Measurements from ENCODE around the gene FRMD3.

FRMD3 gene

DNA sequence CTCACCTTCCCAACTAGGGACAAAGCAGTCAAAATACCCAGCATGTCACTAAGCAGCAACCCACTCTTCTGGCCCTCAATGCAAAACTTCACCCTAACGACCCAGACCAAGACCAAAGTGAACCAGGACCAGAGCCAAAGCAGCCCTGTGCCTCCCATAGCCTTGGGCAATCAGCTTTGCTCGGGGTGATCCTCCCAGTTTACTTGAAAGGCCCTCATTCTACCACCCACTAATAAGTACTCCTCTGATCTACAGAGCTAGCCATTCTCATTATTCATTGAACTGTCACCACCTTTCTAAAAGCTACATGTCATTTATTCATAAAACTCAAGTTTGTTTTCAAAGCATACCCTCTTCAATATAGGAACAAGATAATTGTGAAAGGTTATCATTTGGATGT is 221.0 kb downstream of the FRMD3 start:
- no CpG with 5 or more reads among the region's 2 CpGs for WGBS, 2 donors (ENCODE audit: extremely low coverage in 2 of 2, insufficient read length in 2 of 2, insufficient replicate concordance in 1 of 2)
- H3K27me3 ChIP-seq (ENCODE audit: control insufficient read depth in 3 of 3, insufficient read depth in 3 of 3, low read depth in 1 of 3, low read length in 3 of 3): no peaks in the 10 kb centered on the region
- H3K27ac ChIP-seq (replicated peaks; ENCODE audit: low read length): no peak overlapping the region
- peaks cover 0 to 3% of the 10 kb centered on the region in 2 donors for H3K36me3 ChIP-seq (replicated peaks in 1 of 2; ENCODE audit: control insufficient read depth in 2 of 2, insufficient read depth in 2 of 2, low read length in 2 of 2)
- H3K79me1 ChIP-seq (ENCODE audit: low read depth, low read length): no peaks in the 10 kb centered on the region
- no peak overlapping the region for H4K91ac ChIP-seq (ENCODE audit: low read depth, low read length, poor library complexity)
- H2BK120ac ChIP-seq (ENCODE audit: low read depth, low read length): no peak overlapping the region
- H2AK5ac ChIP-seq (ENCODE audit: low read depth, low read length): no peak overlapping the region
- H3K4me1 ChIP-seq (ENCODE audit: control insufficient read depth in 2 of 2, insufficient read depth in 1 of 2, low read depth in 1 of 2, low read length in 2 of 2): no peaks in the 10 kb centered on the region
- H2BK12ac ChIP-seq (ENCODE audit: low read length): no peak overlapping the region
- H3K9ac ChIP-seq (ENCODE audit: low read depth, low read length, poor library complexity): no peak overlapping the region
- H2BK5ac ChIP-seq (ENCODE audit: low read length): no peak overlapping the region
- no peaks in the 10 kb centered on the region for H3K9me3 ChIP-seq (replicated peaks in 1 of 2; ENCODE audit: control insufficient read depth in 2 of 2, insufficient read depth in 1 of 2, low read depth in 1 of 2, low read length in 2 of 2)
- H3K18ac ChIP-seq (ENCODE audit: low read length): no peak overlapping the region
- H3K23ac ChIP-seq (ENCODE audit: low read depth, low read length, poor library complexity): no peak overlapping the region
- no peak for DNase-seq (ENCODE audit: low spot score)
- no peak overlapping the region for H3K4me3 ChIP-seq (ENCODE audit: low read length in 2 of 2)
- no peak overlapping the region for H3K4ac ChIP-seq (ENCODE audit: low read length)
- no peak overlapping the region for H2AFZ ChIP-seq (ENCODE audit: low read length)
- no peak overlapping the region for H4K8ac ChIP-seq (ENCODE audit: low read depth, low read length)
- H3K4me2 ChIP-seq (ENCODE audit: insufficient read depth, low read length, poor library complexity, severe bottlenecking): no peak overlapping the region
- no peak overlapping the region for H2BK15ac ChIP-seq (ENCODE audit: low read length)
- H3K14ac ChIP-seq (ENCODE audit: low read length): no peak overlapping the region

DNA sequence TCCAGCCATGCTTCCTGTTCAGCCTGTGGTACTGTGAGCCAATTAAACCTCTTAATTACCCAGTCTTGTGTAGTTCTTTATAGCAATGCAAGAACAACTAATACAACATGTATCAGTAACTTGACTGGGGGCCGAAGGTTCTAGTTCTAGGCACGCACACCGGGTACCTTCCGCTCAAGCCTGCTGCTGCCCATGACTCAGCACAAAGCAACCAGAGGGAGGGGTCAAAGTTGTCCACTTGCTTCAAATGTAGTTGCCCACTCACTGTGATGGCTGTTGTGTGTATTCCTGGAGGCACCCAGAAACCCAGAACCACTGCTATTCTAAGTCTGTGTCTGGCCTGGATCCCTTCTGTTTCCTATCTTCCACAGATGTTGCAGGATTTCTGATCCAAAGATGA is 222.6 kb downstream of the FRMD3 start:
- Histone ChIP-seq H3K9ac (ENCODE audit: low read depth, low read length, poor library complexity) (no peak overlapping the region), H2BK15ac (ENCODE audit: low read length) (no peak overlapping the region), H3K27ac (replicated peaks; ENCODE audit: low read length) (no peak overlapping the region), H4K91ac (ENCODE audit: low read depth, low read length, poor library complexity) (no peak overlapping the region), H3K36me3 (replicated peaks in 1 of 2; ENCODE audit: control insufficient read depth in 2 of 2, insufficient read depth in 2 of 2, low read length in 2 of 2) (peaks cover 0 to 3% of the 10 kb centered on the region in 2 donors), H3K18ac (ENCODE audit: low read length) (peak overlapping the region; percentile 11), H3K27me3 (ENCODE audit: control insufficient read depth in 3 of 3, insufficient read depth in 3 of 3, low read depth in 1 of 3, low read length in 3 of 3) (no peaks in the 10 kb centered on the region), H3K4ac (ENCODE audit: low read length) (no peak overlapping the region), H3K79me1 (ENCODE audit: low read depth, low read length) (no peaks in the 10 kb centered on the region), H3K23ac (ENCODE audit: low read depth, low read length, poor library complexity) (no peak overlapping the region), H2BK12ac (ENCODE audit: low read length) (no peak overlapping the region), H4K8ac (ENCODE audit: low read depth, low read length) (no peak overlapping the region), H2AK5ac (ENCODE audit: low read depth, low read length) (no peak overlapping the region), H3K4me3 (ENCODE audit: low read length in 2 of 2) (no peak overlapping the region), H2BK5ac (ENCODE audit: low read length) (no peak overlapping the region), H3K14ac (ENCODE audit: low read length) (no peak overlapping the region), H3K9me3 (replicated peaks in 1 of 2; ENCODE audit: control insufficient read depth in 2 of 2, insufficient read depth in 1 of 2, low read depth in 1 of 2, low read length in 2 of 2) (no peaks in the 10 kb centered on the region), H2AFZ (ENCODE audit: low read length) (no peak overlapping the region), H3K4me1 (ENCODE audit: control insufficient read depth in 2 of 2, insufficient read depth in 1 of 2, low read depth in 1 of 2, low read length in 2 of 2) (no peaks in the 10 kb centered on the region), H3K4me2 (ENCODE audit: insufficient read depth, low read length, poor library complexity, severe bottlenecking) (no peak overlapping the region), H2BK120ac (ENCODE audit: low read depth, low read length) (no peak overlapping the region)
- no peak for DNase-seq (ENCODE audit: low spot score)
- WGBS, 2 donors (ENCODE audit: extremely low coverage in 2 of 2, insufficient read length in 2 of 2, insufficient replicate concordance in 1 of 2): no CpG with 5 or more reads among the region's 4 CpGs

DNA sequence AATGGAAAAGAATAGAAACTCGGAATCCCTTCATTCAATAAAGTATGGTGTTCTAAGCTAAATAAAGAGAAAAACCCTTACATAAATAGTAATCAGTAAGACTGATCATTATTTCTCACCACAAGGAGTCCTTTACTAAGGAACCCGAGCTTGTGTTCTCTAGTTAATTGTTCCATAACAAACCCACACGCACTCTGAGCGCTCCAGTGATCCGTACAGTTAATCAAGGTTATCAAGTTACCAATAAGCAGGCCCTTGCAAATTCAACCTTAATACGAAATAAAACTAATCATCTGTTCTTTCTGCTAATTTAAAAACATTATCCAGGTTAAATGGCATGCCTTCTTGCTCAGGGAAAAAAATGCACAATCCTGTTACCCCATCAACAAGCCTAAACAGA is 224.4 kb downstream of the FRMD3 start:
- Histone ChIP-seq H4K91ac (ENCODE audit: low read depth, low read length, poor library complexity) (no peak overlapping the region), H2BK12ac (ENCODE audit: low read length) (no peak overlapping the region), H3K36me3 (replicated peaks in 1 of 2; ENCODE audit: control insufficient read depth in 2 of 2, insufficient read depth in 2 of 2, low read length in 2 of 2) (peaks cover 0 to 3% of the 10 kb centered on the region in 2 donors), H3K14ac (ENCODE audit: low read length) (no peak overlapping the region), H3K27me3 (ENCODE audit: control insufficient read depth in 3 of 3, insufficient read depth in 3 of 3, low read depth in 1 of 3, low read length in 3 of 3) (no peaks in the 10 kb centered on the region), H2AK5ac (ENCODE audit: low read depth, low read length) (no peak overlapping the region), H3K4me3 (ENCODE audit: low read length in 2 of 2) (no peak overlapping the region), H3K9ac (ENCODE audit: low read depth, low read length, poor library complexity) (no peak overlapping the region), H3K18ac (ENCODE audit: low read length) (no peak overlapping the region), H3K79me1 (ENCODE audit: low read depth, low read length) (no peaks in the 10 kb centered on the region), H3K4ac (ENCODE audit: low read length) (no peak overlapping the region), H3K23ac (ENCODE audit: low read depth, low read length, poor library complexity) (no peak overlapping the region), H3K9me3 (replicated peaks in 1 of 2; ENCODE audit: control insufficient read depth in 2 of 2, insufficient read depth in 1 of 2, low read depth in 1 of 2, low read length in 2 of 2) (no peaks in the 10 kb centered on the region), H3K4me2 (ENCODE audit: insufficient read depth, low read length, poor library complexity, severe bottlenecking) (no peak overlapping the region), H2BK5ac (ENCODE audit: low read length) (no peak overlapping the region), H2BK120ac (ENCODE audit: low read depth, low read length) (no peak overlapping the region), H2AFZ (ENCODE audit: low read length) (no peak overlapping the region), H3K27ac (replicated peaks; ENCODE audit: low read length) (no peak overlapping the region), H2BK15ac (ENCODE audit: low read length) (no peak overlapping the region), H4K8ac (ENCODE audit: low read depth, low read length) (no peak overlapping the region), H3K4me1 (ENCODE audit: control insufficient read depth in 2 of 2, insufficient read depth in 1 of 2, low read depth in 1 of 2, low read length in 2 of 2) (no peaks in the 10 kb centered on the region)
- WGBS, 2 donors (ENCODE audit: extremely low coverage in 2 of 2, insufficient read length in 2 of 2, insufficient replicate concordance in 1 of 2): no CpG with 5 or more reads among the region's 6 CpGs
- DNase-seq (ENCODE audit: low spot score): no peak

DNA sequence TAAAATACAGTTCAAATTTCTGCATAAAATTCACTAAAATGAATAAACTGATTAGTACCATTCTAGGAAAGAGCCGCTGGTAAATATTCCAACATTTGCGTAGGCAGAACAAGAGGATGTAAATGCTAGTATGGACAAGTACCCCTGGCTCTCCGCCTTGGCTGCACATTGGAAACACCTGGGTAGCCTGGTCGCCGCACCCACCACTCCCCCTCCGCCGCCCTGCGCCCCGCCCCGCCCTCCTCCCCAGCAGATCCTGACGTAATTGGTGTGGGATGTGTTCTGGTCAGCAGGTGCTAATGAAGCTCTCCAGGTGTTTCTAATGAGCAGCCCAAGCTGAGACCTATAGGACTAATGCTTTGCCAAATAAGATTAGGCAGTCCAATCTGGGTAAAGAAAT is 225.7 kb downstream of the FRMD3 start:
- H3K9ac ChIP-seq (ENCODE audit: low read depth, low read length, poor library complexity): no peak overlapping the region

More for the DNA sequence above, 225.7 kb downstream of the FRMD3 start:
- Histone ChIP-seq H4K91ac (ENCODE audit: low read depth, low read length, poor library complexity) (no peak overlapping the region), H3K27ac (replicated peaks; ENCODE audit: low read length) (no peak overlapping the region), H3K14ac (ENCODE audit: low read length) (no peak overlapping the region), H3K79me1 (ENCODE audit: low read depth, low read length) (no peaks in the 10 kb centered on the region), H2AK5ac (ENCODE audit: low read depth, low read length) (no peak overlapping the region), H2BK120ac (ENCODE audit: low read depth, low read length) (no peak overlapping the region), H3K4me2 (ENCODE audit: insufficient read depth, low read length, poor library complexity, severe bottlenecking) (no peak overlapping the region), H3K9me3 (replicated peaks in 1 of 2; ENCODE audit: control insufficient read depth in 2 of 2, insufficient read depth in 1 of 2, low read depth in 1 of 2, low read length in 2 of 2) (no peaks in the 10 kb centered on the region), H3K4me3 (ENCODE audit: low read length in 2 of 2) (no peak overlapping the region), H4K8ac (ENCODE audit: low read depth, low read length) (no peak overlapping the region), H3K27me3 (ENCODE audit: control insufficient read depth in 3 of 3, insufficient read depth in 3 of 3, low read depth in 1 of 3, low read length in 3 of 3) (no peaks in the 10 kb centered on the region), H3K23ac (ENCODE audit: low read depth, low read length, poor library complexity) (no peak overlapping the region), H3K18ac (ENCODE audit: low read length) (no peak overlapping the region), H3K4me1 (ENCODE audit: control insufficient read depth in 2 of 2, insufficient read depth in 1 of 2, low read depth in 1 of 2, low read length in 2 of 2) (no peaks in the 10 kb centered on the region), H2BK12ac (ENCODE audit: low read length) (no peak overlapping the region), H2BK5ac (ENCODE audit: low read length) (no peak overlapping the region), H3K4ac (ENCODE audit: low read length) (no peak overlapping the region), H2BK15ac (ENCODE audit: low read length) (no peak overlapping the region), H2AFZ (ENCODE audit: low read length) (no peak overlapping the region), H3K36me3 (replicated peaks in 1 of 2; ENCODE audit: control insufficient read depth in 2 of 2, insufficient read depth in 2 of 2, low read length in 2 of 2) (peaks cover 0 to 3% of the 10 kb centered on the region in 2 donors)
- DNase-seq (ENCODE audit: low spot score): no peak
- no CpG with 5 or more reads among the region's 11 CpGs for WGBS, 2 donors (ENCODE audit: extremely low coverage in 2 of 2, insufficient read length in 2 of 2, insufficient replicate concordance in 1 of 2)

Measured in neuronal stem cell (in vitro differentiated cells).